ENCODE results near the gene HIRA. TPM values are rescaled to one million over a fixed set of nuclear protein-coding genes. Genes with fewer than 3 reads are reported as not detected.
A peak's percentile ranks its signal among the peaks of the same experiment; 100 is the strongest.

The HIRA gene
- total and polyA plus RNA-seq, 9 of the 15 experiments (the other 6 are each of a cell fraction or from before 2014, with no cell fraction given) = 0.96 to 132 (median 58.4) TPM

DNA sequence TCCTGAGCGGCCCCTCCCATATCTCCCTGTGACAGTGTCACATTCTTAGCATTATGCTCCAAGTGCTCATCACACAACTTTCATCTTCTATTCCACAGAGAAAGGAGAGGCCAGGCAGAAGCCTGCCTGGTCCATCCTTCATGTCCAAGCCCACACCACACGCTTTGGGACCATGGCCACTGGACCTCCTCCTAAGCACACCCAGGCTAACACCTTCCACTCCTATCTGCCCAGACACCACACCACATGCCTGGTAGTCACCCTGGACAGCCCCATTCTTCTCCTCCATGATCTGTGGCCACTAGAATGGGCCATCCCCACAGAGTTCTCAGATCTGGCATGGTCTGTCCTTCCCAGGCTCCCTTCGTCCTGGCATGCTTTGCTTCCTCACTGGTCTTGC, 55.3 kb downstream of the HIRA start (continued):
- no peak for TF ChIP-seq RCOR1 (IDR thresholded peaks at IDR 0.05; ENCODE audit: borderline replicate concordance in 1 of 2, low read depth in 2 of 2, low read length in 2 of 2)

GRCh38 chr22:19375435-19375834, 56.1 kb downstream of the HIRA start:
- DNase-seq (ENCODE audit: extremely low read depth in 1 of 4, low spot score in 3 of 4) (no peak), ATAC-seq (no peak; the same call in 2 of the 3 replicates), FAIRE-seq (no peak)
- no peaks in the 10 kb centered on the region for H3K4me1 ChIP-seq (replicated peaks in 1 of 2; ENCODE audit: control insufficient read depth in 2 of 2, insufficient read depth in 2 of 2, low read length in 2 of 2)
- H3K27ac ChIP-seq (ENCODE audit: extremely low read depth, low read depth, low read length) = no peak overlapping the region
- no peaks in the 10 kb centered on the region for H3K9me3 ChIP-seq (replicated peaks; ENCODE audit: control insufficient read depth, insufficient read depth, low read depth, low read length)
- no peaks in the 10 kb centered on the region; the same call in 1 of the 2 replicates for H4K20me1 ChIP-seq (replicated peaks; ENCODE audit: control insufficient read depth, insufficient read depth, low read length)
- 97% methylated on average over 8 of the region's 8 CpGs for WGBS (ENCODE audit: insufficient coverage, low coverage, missing lambda C conversion rate)
- no peaks in the 10 kb centered on the region for H3K27me3 ChIP-seq (ENCODE audit: control insufficient read depth in 2 of 2, insufficient read depth in 2 of 2, low read length in 2 of 2)
- POLR2A ChIA-PET = interaction anchor here (0.5 to 2.4 kb wide), 6 partner anchors 10 to 102 kb away, joined by 3 to 8 read pairs (median 8); no protein-coding TSS in a partner anchor
- H3K9ac ChIP-seq (ENCODE audit: insufficient read depth in 1 of 2, low read depth in 2 of 2, low read length in 2 of 2) = peak overlapping the region in 1 of 2 experiments; percentile 55; a peak in 2 of 4 replicates
- CTCF ChIA-PET (ENCODE audit: low intra/inter-chr PET ratio) = no interaction called here
- BruUV-seq (replicated peaks) = no TSS peak
- no peak overlapping the region for H2AFZ ChIP-seq (ENCODE audit: low read depth, low read length)
- H3K36me3 ChIP-seq (ENCODE audit: control insufficient read depth, insufficient read depth, low read length) = peaks cover 91% of the 10 kb centered on the region
- no peak overlapping the region for H3K4me3 ChIP-seq
- no peaks in the 10 kb centered on the region for H3K79me2 ChIP-seq (ENCODE audit: control insufficient read depth, insufficient read depth, low read length)
- H3K9me1 ChIP-seq (ENCODE audit: control insufficient read depth, insufficient read depth, low read length) = peaks cover 4% of the 10 kb centered on the region
- intact Hi-C loops (cut with micrococcal nuclease) = no loop called here
- in situ Hi-C loops (cut with MboI) = no loop called here
- no peak overlapping the region for H3K4me2 ChIP-seq (ENCODE audit: insufficient read depth, low read length)
- TF ChIP-seq, protein P1, sequence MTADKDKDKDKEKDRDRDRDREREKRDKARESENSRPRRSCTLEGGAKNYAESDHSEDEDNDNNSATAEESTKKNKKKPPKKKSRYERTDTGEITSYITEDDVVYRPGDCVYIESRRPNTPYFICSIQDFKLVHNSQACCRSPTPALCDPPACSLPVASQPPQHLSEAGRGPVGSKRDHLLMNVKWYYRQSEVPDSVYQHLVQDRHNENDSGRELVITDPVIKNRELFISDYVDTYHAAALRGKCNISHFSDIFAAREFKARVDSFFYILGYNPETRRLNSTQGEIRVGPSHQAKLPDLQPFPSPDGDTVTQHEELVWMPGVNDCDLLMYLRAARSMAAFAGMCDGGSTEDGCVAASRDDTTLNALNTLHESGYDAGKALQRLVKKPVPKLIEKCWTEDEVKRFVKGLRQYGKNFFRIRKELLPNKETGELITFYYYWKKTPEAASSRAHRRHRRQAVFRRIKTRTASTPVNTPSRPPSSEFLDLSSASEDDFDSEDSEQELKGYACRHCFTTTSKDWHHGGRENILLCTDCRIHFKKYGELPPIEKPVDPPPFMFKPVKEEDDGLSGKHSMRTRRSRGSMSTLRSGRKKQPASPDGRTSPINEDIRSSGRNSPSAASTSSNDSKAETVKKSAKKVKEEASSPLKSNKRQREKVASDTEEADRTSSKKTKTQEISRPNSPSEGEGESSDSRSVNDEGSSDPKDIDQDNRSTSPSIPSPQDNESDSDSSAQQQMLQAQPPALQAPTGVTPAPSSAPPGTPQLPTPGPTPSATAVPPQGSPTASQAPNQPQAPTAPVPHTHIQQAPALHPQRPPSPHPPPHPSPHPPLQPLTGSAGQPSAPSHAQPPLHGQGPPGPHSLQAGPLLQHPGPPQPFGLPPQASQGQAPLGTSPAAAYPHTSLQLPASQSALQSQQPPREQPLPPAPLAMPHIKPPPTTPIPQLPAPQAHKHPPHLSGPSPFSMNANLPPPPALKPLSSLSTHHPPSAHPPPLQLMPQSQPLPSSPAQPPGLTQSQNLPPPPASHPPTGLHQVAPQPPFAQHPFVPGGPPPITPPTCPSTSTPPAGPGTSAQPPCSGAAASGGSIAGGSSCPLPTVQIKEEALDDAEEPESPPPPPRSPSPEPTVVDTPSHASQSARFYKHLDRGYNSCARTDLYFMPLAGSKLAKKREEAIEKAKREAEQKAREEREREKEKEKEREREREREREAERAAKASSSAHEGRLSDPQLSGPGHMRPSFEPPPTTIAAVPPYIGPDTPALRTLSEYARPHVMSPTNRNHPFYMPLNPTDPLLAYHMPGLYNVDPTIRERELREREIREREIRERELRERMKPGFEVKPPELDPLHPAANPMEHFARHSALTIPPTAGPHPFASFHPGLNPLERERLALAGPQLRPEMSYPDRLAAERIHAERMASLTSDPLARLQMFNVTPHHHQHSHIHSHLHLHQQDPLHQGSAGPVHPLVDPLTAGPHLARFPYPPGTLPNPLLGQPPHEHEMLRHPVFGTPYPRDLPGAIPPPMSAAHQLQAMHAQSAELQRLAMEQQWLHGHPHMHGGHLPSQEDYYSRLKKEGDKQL (CRISPR knock-in tag; IDR thresholded peaks at IDR 0.05; ENCODE audit: borderline replicate concordance) = peak; percentile 79; the same call in 1 of the 2 replicates
- TF ChIP-seq SNRNP70 (optimal IDR thresholded peaks at IDR 0.05; ENCODE audit: low read depth, low read length) (peak; percentile 67), KLF1 (tag; IDR thresholded peaks at IDR 0.05) (0 out of 2 replicates have a peak, but pooled peaks have one; percentile 22), POLR2AphosphoS5 (IDR thresholded peaks at IDR 0.05; ENCODE audit: control insufficient read depth, insufficient read depth, low read depth, low read length) (peak; percentile 2; the same call in 1 of the 2 replicates), PREB (CRISPR knock-in tag; IDR thresholded peaks at IDR 0.05) (no peak), MTA3 (IDR thresholded peaks at IDR 0.05; ENCODE audit: borderline replicate concordance) (no peak), MBD1 (CRISPR knock-in tag; IDR thresholded peaks at IDR 0.05) (no peak), SMAD1 (IDR thresholded peaks at IDR 0.05; ENCODE audit: low read depth, low read length, partially characterized antibody) (no peak)
- TF ChIP-seq, protein P2, sequence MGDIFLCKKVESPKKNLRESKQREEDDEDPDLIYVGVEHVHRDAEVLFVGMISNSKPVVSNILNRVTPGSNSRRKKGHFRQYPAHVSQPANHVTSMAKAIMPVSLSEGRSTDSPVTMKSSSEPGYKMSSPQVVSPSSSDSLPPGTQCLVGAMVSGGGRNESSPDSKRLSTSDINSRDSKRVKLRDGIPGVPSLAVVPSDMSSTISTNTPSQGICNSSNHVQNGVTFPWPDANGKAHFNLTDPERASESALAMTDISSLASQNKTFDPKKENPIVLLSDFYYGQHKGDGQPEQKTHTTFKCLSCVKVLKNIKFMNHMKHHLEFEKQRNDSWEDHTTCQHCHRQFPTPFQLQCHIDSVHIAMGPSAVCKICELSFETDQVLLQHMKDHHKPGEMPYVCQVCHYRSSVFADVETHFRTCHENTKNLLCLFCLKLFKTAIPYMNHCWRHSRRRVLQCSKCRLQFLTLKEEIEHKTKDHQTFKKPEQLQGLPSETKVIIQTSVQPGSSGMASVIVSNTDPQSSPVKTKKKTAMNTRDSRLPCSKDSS (IDR thresholded peaks at IDR 0.05; ENCODE audit: low read depth, partially characterized antibody) = no peak
